ENCODE measurements around the gene UNKL.
A peak's percentile ranks its signal among the peaks of the same experiment; 100 is the strongest.

Gene UNKL

DNA sequence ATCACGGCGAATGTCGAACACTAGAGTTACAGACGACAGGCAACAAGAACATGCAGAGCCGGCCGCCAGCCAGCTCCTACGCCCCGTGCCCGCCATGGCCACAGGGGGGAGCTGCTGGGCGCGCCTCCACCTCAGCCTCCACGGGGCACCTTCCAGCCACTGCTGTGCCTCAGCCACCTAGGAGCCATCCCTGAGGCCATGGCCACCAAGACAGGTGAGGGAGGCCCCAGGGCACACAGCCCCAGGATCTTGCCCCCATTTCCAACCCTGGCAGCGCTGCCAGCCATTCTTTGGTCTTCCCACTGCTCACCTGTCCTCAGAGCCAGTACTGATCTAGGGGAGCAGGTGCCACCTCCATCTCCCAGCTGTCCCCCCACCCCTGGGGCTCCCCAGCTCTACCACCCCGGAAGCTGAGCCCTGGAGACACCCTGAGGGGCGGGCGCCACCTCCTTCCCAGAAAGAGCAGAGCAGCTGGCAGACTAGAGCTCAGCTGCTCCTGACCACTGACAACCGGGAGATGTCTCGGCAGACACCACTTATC, 50.9 kb downstream of the UNKL start (continued):
- TF ChIP-seq ZNF2 (tag by site-specific recombination; IDR thresholded peaks at IDR 0.05): peak; percentile 58; the same call in 1 of the 2 replicates
- peak; percentile 62; the same call in 1 of the 2 replicates for TF ChIP-seq ZNF600 (tag by site-specific recombination; IDR thresholded peaks at IDR 0.05)
- TF ChIP-seq ZNF561 (tag by site-specific recombination; IDR thresholded peaks at IDR 0.05; ENCODE audit: borderline replicate concordance): no peak
- peak; percentile 51; the same call in 1 of the 2 replicates for TF ChIP-seq YY2 (tag by site-specific recombination; IDR thresholded peaks at IDR 0.05)
- TF ChIP-seq, protein P1, sequence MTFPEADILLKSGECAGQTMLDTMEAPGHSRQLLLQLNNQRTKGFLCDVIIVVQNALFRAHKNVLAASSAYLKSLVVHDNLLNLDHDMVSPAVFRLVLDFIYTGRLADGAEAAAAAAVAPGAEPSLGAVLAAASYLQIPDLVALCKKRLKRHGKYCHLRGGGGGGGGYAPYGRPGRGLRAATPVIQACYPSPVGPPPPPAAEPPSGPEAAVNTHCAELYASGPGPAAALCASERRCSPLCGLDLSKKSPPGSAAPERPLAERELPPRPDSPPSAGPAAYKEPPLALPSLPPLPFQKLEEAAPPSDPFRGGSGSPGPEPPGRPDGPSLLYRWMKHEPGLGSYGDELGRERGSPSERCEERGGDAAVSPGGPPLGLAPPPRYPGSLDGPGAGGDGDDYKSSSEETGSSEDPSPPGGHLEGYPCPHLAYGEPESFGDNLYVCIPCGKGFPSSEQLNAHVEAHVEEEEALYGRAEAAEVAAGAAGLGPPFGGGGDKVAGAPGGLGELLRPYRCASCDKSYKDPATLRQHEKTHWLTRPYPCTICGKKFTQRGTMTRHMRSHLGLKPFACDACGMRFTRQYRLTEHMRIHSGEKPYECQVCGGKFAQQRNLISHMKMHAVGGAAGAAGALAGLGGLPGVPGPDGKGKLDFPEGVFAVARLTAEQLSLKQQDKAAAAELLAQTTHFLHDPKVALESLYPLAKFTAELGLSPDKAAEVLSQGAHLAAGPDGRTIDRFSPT (tag by site-specific recombination; IDR thresholded peaks at IDR 0.05): peak; percentile 46; the same call in 1 of the 2 replicates
- TF ChIP-seq ZNF239 (tag by site-specific recombination; IDR thresholded peaks at IDR 0.05): no peak
- TF ChIP-seq ZSCAN30 (tag by site-specific recombination; IDR thresholded peaks at IDR 0.05): 0 out of 2 replicates have a peak, but pooled peaks have one; percentile 33
- TF ChIP-seq, protein P2, sequence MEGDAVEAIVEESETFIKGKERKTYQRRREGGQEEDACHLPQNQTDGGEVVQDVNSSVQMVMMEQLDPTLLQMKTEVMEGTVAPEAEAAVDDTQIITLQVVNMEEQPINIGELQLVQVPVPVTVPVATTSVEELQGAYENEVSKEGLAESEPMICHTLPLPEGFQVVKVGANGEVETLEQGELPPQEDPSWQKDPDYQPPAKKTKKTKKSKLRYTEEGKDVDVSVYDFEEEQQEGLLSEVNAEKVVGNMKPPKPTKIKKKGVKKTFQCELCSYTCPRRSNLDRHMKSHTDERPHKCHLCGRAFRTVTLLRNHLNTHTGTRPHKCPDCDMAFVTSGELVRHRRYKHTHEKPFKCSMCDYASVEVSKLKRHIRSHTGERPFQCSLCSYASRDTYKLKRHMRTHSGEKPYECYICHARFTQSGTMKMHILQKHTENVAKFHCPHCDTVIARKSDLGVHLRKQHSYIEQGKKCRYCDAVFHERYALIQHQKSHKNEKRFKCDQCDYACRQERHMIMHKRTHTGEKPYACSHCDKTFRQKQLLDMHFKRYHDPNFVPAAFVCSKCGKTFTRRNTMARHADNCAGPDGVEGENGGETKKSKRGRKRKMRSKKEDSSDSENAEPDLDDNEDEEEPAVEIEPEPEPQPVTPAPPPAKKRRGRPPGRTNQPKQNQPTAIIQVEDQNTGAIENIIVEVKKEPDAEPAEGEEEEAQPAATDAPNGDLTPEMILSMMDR (tag by site-specific recombination; IDR thresholded peaks at IDR 0.05): peak; percentile 88
- TF ChIP-seq ZNF529 (tag by site-specific recombination; IDR thresholded peaks at IDR 0.05; ENCODE audit: insufficient replicate concordance): no peak
- TF ChIP-seq ZFHX2 (tag by site-specific recombination; conservative IDR thresholded peaks at IDR 0.05): 0 out of 2 replicates have a peak, but pooled peaks have one; percentile 13
- peak; percentile 55; the same call in 1 of the 2 replicates for TF ChIP-seq ZEB2 (tag by site-specific recombination; IDR thresholded peaks at IDR 0.05)

DNA sequence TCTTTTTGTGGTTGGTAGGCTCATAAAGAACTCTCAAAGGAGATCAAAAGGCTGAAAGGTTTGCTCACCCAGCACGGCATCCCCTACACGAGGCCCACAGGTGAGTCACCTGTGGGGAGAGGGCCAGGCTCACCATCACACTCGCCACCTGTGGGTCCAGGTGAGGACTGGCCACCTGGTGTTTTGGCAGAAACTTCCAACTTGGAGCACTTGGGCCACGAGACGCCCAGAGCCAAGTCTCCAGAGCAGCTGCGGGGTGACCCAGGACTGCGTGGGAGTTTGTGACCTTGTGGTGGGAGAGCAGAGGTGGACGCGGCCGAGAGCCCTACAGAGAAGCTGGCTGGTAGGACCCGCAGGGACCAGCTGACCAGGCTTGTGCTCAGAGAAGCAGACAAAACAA, 51.7 kb downstream of the UNKL start:
- no peaks in the 10 kb centered on the region for H3K9me3 ChIP-seq (ENCODE audit: control insufficient read depth, insufficient read depth, low read depth, low read length)
- POLR2A ChIA-PET: interaction anchor here (1.0 to 2.5 kb wide), 2 partner anchors 17 to 58 kb away, joined by 3 to 14 read pairs; partner anchors contain the start of gene UQCC4
- CTCF ChIA-PET: interaction anchor here (0.6 to 4.0 kb wide), 13 partner anchors 8 to 339 kb away, joined by 3 to 30 read pairs (median 4); partner anchors contain the start of gene UNKL
- TF ChIP-seq, protein P3, sequence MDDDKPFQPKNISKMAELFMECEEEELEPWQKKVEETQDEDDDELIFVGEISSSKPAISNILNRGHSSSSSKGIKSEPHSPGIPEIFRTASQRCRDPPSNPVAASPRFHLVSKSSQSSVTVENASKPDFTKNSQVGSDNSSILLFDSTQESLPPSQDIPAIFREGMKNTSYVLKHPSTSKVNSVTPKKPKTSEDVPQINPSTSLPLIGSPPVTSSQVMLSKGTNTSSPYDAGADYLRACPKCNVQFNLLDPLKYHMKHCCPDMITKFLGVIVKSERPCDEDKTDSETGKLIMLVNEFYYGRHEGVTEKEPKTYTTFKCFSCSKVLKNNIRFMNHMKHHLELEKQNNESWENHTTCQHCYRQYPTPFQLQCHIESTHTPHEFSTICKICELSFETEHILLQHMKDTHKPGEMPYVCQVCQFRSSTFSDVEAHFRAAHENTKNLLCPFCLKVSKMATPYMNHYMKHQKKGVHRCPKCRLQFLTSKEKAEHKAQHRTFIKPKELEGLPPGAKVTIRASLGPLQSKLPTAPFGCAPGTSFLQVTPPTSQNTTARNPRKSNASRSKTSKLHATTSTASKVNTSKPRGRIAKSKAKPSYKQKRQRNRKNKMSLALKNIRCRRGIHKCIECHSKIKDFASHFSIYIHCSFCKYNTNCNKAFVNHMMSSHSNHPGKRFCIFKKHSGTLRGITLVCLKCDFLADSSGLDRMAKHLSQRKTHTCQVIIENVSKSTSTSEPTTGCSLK (tag by site-specific recombination; IDR thresholded peaks at IDR 0.05): no peak
- TF ChIP-seq ZNF514 (tag by site-specific recombination; IDR thresholded peaks at IDR 0.05) (no peak), ZNF777 (tag by site-specific recombination; IDR thresholded peaks at IDR 0.05; ENCODE audit: borderline replicate concordance) (no peak), ZBTB6 (tag by site-specific recombination; IDR thresholded peaks at IDR 0.05) (no peak), YY2 (tag by site-specific recombination; IDR thresholded peaks at IDR 0.05) (no peak), SCRT1 (tag by site-specific recombination; IDR thresholded peaks at IDR 0.05; ENCODE audit: borderline replicate concordance) (peak; percentile 95), ZNF175 (tag by site-specific recombination; IDR thresholded peaks at IDR 0.05) (no peak), ZNF558 (tag by site-specific recombination; IDR thresholded peaks at IDR 0.05) (no peak)
- H3K4me3 ChIP-seq (ENCODE audit: low read depth, low read length): no peak overlapping the region
- H3K36me3 ChIP-seq (ENCODE audit: control insufficient read depth in 2 of 2, insufficient read depth in 1 of 2, low read length in 2 of 2): peaks cover 8 to 80% of the 10 kb centered on the region in 2 experiments; a peak in 2 of 3 replicates
- no peaks in the 10 kb centered on the region for H3K4me1 ChIP-seq (ENCODE audit: control insufficient read depth, insufficient read depth, low read length)
- H3K27ac ChIP-seq (ENCODE audit: extremely low read depth, low read depth, low read length): no peak overlapping the region
